H1 (cell line): Measurements from ENCODE around the gene DYDC1.

Experiments used
- BRCA1 ChIP-seq: IDR thresholded peaks from 2 replicates; pipeline ENCODE4 v1.6.1; 2012; ENCODE audit warnings: low read depth, low read length, improper control_type of control experiment
- CTCF ChIP-seq, 3 experiments: IDR thresholded peaks; 1 replicate in 2 of 3; 2 replicates in 1 of 3; pipeline versions ENCODE4 v1.5.1 to v1.6.1; 2011; ENCODE audit warnings: low read length in 3 of 3, mild to moderate bottlenecking in 3 of 3, inconsistent platforms in 2 of 3, low read depth in 1 of 3, moderate library complexity in 1 of 3; ENCODE audit not compliant: insufficient read depth in 1 of 3; ENCODE audit errors: control extremely low read depth in 1 of 3
- EP300 ChIP-seq, 2 experiments: IDR thresholded peaks; 1 replicate in 1 of 2; 2 replicates in 1 of 2; pipeline ENCODE4 v1.6.1; 2011 to 2012; ENCODE audit warnings: low read depth in 2 of 2, low read length in 2 of 2, mild to moderate bottlenecking in 2 of 2, borderline replicate concordance in 1 of 2, inconsistent platforms in 1 of 2, moderate library complexity in 1 of 2
- POLR2A ChIP-seq, 2 experiments: IDR thresholded peaks; 1 replicate in 1 of 2; 2 replicates in 1 of 2; pipeline ENCODE4 v1.6.1; 2011; ENCODE audit warnings: low read depth in 2 of 2, low read length in 2 of 2, mild to moderate bottlenecking in 2 of 2; ENCODE audit errors: control extremely low read depth in 1 of 2
- POLR2AphosphoS5 ChIP-seq: IDR thresholded peaks from 2 replicates; pipeline ENCODE4 v1.6.1; 2011; ENCODE audit warnings: low read depth, low read length
- RAD21 ChIP-seq, 2 experiments: IDR thresholded peaks in 1 of 2; conservative IDR thresholded peaks in 1 of 2; 2 replicates each; pipeline ENCODE4 v1.6.1; 2011; ENCODE audit warnings: low read depth in 2 of 2, low read length in 2 of 2, improper control_type of control experiment in 1 of 2, inconsistent platforms in 1 of 2, mild to moderate bottlenecking in 1 of 2, moderate library complexity in 1 of 2
- RFX5 ChIP-seq: IDR thresholded peaks from 2 replicates; pipeline ENCODE4 v1.6.1; 2011; ENCODE audit warnings: low read depth, low read length, improper control_type of control experiment, borderline replicate concordance
- SP1 ChIP-seq: IDR thresholded peaks from 2 replicates; pipeline ENCODE4 v1.6.1; 2011; ENCODE audit warnings: low read depth, low read length
- SUZ12 ChIP-seq: fragments of 200-600 bp; sonication (generic); IDR thresholded peaks from 2 replicates; pipeline ENCODE4 v1.6.1; 2012; ENCODE audit warnings: mild to moderate bottlenecking, inconsistent platforms, low read length, moderate library complexity, mixed read lengths
- USF2 ChIP-seq: IDR thresholded peaks from 2 replicates; pipeline ENCODE4 v1.6.1; 2011; ENCODE audit warnings: low read length, improper control_type of control experiment
- ZNF274 ChIP-seq: IDR thresholded peaks from 2 replicates; pipeline ENCODE4 v1.7.0; 2012; ENCODE audit warnings: low read length, borderline replicate concordance; ENCODE audit errors: extremely low read depth

- no peak for TF ChIP-seq POLR2A (IDR thresholded peaks at IDR 0.05; ENCODE audit: control extremely low read depth in 1 of 2, low read depth in 2 of 2, low read length in 2 of 2)
- no peak for TF ChIP-seq RAD21 (IDR thresholded peaks at IDR 0.05 in 1 of 2, conservative IDR thresholded peaks at IDR 0.05 in 1 of 2; ENCODE audit: low read depth in 2 of 2, low read length in 2 of 2)
- no peak for TF ChIP-seq EP300 (IDR thresholded peaks at IDR 0.05; ENCODE audit: borderline replicate concordance in 1 of 2, low read depth in 2 of 2, low read length in 2 of 2)
- no peak for TF ChIP-seq ZNF274
- no peak for TF ChIP-seq CTCF (IDR thresholded peaks at IDR 0.05; ENCODE audit: control extremely low read depth in 1 of 3, insufficient read depth in 1 of 3, low read depth in 1 of 3, low read length in 3 of 3)
- no peak for TF ChIP-seq SUZ12
- no peak for TF ChIP-seq BRCA1
- no peak for TF ChIP-seq RFX5
- no peak for TF ChIP-seq USF2
- TF ChIP-seq SP1 = no peak
- TF ChIP-seq POLR2AphosphoS5 = no peak
These were observed 49.1 kb upstream of the DYDC1 start for GRCh38 chr10:80405626-80406025.
